Superior temporal gyrus (tissue), 1 donor: ENCODE measurements around the gene ADAMTS12.
"Not testable (repeated sequence)": the region's sequence is repeated elsewhere in the genome, so short reads cannot be mapped to it uniquely, and the experiment has no call there.

Experiments
- DNase-seq: peaks from one replicate; pipeline ENCODE4 v3.0.0-alpha.2; 2016; ENCODE audit errors: extremely low spot score

Gene ADAMTS12

DNA sequence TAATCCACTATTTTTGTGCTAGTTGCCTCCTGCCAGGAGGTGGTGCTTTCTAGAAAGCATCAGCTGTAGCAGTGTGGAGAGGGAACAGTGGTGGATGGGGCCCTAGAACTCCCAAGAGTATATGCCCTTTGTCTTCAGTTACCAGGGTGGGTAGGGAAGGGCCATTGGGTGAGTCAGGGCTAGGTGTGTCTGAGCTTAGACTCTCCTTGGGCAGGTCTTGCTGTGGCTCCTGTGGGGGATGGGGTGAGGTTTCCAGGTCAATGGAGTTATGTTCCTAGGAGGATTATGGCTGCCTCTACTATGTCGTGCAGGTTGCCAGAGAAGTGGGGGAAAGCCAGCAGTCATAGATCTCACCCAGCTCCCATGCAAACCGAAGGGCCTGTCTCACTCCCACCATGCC, 11.3 kb upstream of the ADAMTS12 start:
- DNase-seq, result no peak

DNA sequence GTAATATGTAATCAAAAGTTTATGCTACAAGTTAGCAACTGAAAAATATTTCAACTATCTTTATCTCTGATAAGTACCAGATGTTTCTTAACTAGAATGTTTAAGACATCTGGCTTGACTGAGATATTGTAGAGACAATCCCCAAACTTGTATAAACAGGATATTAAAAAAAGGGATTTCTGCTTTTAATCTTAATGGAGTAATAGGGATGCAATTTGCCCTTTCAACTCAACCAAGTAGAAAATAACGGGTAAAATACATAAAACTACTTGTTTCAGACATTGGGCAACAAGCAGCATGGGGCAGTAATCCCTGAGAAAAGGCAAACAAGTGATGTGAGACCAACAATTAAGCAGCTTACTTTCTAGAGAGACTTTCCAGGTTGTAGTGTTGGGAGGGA, 9.4 kb upstream of the ADAMTS12 start:
- DNase-seq, result no peak

DNA sequence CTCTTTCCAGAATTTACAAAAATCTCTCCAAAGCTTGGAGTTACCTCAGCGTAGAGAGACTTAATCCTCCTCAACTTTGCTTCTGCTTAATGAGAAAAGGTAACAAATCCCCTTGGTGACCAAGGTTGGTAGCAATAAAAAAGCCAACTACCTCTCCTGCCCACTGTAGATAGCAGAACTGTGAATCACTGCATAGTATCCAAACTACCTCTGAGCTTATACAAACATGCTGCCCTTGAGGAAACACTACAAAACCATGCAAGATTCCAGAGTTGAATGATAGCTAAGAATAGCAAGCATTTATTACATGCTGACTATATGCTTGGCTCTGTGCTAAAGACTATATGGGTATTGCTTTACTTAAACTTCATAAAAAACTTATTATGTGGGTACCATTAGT, 2.8 kb upstream of the ADAMTS12 start:
- DNase-seq, result no peak

DNA sequence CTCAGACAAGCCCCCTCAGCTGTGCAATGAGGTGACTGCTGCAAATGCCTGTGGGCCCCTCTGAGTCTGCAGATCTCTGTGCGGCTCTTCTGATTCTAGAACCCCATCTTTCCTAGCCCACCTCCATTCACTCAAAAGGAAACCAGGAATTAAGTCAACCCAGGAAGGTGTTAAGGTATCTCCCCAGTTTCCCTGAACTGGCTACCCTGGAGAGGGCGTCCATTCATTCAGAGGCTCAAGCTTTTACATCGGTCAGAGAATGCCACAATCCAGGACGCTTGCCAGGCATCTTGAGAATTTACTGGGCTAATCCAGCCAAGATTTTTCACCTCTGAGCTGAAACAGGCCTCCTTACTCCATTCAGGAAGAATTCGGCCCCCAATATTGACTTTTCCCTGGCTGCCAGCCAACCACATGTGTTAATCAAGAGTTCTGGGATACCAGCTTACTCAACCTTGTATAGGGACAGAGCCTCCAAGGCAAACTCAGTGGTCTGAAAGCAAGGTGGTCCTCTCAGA, 889 bp upstream of the ADAMTS12 start:
- no peak for DNase-seq

DNA sequence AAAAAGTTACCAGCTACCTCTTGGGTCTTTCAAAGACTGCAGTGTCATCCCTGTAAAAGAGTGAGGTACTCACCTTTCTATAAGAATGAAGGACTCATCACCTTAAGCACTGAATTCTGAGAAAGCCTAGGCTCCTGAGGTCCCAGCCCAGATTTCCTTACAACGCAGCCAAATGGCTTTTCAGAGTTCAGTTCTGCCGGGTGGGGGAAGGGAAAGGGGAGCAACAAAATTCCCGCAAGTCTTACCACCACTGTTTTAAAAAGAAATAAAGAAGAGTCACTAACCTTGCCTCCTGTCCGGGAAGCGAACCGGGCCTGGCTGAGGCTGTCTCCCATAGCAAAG, 373 bp downstream of the ADAMTS12 start:
- no peak for DNase-seq

DNA sequence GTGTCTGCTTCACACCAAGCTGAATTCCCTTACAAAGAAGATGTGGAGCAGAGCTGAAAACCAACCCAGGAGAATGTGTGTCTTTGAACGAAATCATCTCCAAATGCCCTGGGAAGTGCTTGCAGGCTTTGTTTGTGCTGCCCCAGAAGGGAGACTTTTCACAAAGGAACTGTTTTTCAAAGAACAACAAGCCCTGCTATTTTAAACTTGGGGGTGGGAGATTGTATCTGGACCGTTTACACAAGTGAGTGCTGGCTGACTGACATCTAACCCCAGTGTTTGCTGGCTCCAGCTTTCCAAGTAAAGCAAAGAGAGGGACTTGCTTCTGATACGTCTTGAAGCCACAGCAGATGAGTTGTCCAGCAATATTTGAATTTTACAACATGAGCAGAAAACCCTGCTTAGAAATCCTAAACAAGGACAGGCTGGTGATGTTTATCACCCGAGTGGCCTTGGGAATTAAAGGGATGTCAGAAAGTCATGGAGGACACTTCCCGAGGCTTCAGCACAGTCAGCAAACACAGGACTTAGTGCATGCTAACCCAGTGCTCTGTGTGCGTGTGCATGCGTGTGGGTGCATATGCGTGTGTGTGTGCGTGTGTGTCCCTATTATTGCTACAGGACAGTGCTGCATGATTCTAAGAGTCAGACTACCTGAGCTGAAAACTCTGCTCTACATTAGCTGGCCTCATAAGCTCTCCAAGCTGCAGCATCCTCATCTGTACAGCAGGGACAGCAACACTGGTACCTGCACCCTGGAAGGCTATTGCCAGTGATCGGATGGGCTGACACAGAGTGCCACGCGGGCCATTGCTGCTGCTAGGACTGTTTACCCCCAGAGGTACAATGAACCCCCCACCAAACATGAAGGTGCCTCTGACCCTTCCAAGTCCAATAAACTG, 1.4 kb downstream of the ADAMTS12 start:
- no peak for DNase-seq

DNA sequence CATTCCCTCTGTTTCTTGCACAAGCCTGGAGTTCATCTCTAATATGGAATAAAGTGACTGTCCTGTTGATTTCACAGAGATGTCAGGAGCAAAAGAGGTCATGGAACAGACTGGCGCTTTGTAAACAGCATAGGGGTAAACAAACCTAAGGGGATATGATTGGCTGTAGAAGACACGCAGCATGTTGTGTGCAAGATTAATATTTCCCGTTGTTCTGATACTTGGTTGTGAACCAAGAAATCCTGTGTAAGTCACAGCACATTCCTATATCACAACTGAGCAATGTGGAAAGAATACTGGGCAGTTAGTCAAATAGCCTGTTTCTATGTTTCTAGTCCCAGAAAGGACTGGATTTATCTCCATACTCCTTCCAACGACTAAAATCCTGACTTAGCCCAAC, 3.2 kb downstream of the ADAMTS12 start:
- no peak for DNase-seq

DNA sequence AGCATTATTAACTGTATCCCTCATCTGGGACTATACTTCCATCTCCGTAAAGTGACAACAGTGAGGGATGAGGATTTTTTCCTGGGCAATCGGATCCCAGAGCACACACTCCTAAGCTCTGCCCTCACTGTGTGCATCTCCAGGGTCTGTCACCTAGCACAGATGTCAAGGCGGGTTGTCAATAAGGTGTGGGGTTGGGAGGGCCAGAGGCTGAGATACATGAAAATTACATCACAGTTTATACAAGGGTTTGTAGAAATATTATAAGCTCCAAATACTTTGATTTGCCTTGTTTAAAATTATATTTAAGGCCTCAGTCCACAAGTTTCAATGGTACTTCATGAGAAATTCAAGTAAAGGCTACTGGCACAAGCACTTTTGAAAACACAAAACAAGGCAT, 4.5 kb downstream of the ADAMTS12 start:
- no peak for DNase-seq

DNA sequence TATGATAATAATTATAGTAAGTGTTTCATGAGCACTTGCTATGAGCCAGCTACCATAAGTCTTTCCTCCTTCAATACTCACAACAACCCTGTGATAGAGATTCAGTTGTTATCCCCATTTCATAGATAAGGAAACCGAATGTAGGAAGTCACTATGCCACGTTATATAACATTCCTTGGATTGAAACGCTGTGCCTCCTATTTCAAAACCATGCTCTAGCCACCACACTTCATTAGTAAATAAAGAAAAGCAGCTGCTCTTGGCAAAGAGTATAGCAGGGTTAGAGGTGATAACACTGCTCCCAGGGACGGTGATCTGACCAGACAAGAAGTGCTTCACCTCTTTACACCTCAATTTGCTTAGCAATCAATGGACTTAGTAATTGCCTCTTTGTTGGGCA, 5.5 kb downstream of the ADAMTS12 start:
- no peak for DNase-seq

DNA sequence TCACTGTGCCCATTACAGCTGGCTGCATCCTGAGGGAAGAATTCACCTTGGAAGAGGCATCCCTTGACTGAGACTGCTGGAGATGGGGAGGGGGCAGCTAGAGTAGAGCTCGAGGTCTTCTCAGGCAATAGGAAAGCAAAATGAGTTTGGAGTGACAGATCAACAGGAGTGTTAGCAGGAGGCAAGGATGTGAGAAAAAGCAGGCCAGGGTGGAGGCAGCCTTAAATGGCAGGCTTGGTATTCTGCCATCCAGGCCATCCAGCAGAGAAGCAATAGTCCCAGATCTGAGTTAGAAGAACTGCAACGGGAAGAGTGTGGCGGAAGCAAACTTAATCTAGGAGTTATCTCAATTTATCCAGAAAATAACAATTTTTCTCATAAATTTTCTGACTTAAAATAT, 6.1 kb downstream of the ADAMTS12 start:
- no peak for DNase-seq

DNA sequence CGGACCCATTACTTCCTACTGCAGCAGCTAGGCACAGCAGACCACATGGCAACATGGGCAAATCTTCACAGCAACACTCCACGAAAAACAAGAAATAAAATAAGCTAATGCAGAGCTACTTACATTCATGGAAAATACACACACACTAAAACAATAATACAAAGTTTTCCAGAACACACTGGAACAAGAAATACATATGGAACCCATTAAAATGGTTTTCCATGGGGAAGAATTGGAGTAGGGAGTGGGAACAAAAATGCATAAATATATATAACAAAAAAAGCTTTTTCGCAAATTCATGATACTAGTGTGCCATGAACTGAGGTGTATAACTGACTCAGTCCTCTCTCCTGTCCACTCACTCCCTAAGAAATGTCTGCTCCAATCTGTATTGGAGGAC, 8.3 kb downstream of the ADAMTS12 start:
- no peak for DNase-seq

DNA sequence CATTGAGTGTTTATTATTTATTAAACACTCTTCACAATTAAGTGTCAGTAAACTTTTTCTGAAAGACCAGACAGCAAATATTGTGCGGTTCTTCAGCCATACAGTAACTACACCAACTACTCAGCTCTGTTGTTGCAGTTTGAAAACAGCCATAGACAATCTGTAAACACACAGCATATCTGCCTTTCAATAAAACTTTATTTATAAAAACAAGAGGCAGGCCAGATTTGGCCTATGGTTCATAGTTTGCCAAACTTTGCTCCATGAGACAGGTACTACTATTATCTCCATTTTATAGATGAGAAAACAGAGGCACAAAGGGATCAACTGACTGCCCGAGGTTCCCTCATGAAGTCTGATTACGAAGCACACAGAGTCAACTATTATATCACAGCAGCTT, 11.5 kb downstream of the ADAMTS12 start:
- no peak for DNase-seq

DNA sequence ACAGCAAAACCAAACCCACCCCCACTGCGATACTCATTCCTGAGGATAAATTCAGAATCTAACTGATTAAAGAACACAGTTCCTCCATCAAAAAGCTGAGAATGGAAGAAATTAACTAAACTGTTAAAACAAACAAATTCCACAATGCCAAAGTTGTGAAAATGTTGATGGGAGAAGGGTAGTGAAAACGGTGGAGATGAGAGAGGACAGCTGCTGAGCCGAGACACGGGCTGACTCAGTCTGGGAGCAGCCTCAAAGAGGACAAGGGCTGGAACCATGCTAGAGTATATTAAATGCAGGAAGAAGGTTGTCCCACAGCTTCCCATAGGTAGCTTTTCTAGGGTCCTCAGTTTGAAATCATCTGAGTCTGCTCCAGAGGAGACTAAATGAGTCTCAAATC, 14.3 kb downstream of the ADAMTS12 start:
- DNase-seq, result no peak

DNA sequence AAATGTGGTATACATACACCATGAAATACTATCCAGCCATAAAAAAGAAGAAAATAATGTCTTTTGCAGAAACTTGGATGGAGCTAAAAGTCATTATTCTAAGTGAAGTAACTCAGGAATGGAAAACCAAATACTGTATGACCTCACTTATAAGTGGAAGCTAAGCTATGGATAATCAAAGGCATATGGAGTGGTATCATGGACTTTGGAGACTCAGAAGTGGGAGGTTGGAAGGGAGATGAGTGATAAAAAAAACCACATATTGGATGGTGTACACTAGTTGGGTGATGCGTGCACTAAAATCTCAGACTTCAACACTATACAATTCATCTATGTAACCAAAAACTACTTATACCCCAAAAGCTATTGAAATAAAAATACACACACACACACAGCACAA, 24.5 kb downstream of the ADAMTS12 start:
- no peak for DNase-seq

DNA sequence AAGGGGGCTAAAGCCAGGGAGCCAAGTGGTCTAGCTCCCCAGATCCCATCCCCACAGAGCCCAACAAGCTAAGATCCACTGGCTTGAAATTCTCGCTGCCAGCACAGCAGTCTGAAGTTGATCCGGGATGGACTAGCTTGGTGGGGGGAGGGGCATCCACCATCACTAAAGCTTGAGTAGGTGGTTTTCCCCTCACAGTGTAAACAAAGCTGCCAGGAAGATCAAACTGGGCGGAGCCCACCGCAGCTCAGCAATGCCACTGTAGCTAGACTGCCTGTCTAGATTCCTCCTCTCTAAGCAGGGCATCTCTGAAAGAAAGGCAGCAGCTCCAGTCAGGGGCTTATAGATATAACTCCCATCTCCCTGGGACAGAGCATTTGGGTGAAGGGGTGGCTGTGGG, 32.6 kb downstream of the ADAMTS12 start:
- DNase-seq, result not testable (repeated sequence)

DNA sequence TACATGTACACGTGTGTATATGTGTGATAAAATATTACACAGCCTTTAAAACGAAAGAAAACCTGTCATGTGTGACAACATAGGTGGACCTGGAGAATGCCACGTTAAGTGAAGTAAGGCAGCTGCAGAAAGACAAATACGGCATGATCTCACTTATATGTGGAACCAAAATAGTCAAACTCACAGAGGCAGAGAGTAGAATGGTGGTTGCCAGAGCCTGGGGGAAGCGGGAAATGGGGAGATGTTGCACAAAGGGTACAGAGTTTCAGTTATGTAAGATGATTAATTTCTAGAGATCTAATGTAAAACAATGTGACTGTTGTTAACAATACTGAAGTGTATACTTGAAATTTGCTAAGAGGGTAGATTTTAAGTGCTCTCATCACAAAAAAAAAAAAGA, 34.8 kb downstream of the ADAMTS12 start:
- no peak for DNase-seq

DNA sequence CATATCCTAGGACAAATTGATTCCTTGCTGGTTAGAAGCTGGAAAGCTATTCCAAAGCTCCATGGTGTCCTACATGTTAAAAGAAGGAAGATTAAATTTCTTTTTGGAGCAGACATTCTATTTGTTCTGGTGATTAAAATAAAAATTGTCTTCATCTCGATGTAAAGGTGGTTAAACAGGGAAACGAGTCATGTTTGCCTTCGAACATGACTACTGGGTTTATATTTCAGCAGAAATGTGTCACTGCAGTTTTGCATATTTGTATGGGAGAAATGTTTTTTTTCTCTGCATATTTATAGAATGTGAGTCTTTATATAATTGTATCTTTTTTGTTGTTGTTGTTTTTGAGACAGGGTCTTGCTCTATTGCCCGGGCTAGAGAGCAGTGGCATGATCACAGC, 36.4 kb downstream of the ADAMTS12 start:
- DNase-seq, result no peak

DNA sequence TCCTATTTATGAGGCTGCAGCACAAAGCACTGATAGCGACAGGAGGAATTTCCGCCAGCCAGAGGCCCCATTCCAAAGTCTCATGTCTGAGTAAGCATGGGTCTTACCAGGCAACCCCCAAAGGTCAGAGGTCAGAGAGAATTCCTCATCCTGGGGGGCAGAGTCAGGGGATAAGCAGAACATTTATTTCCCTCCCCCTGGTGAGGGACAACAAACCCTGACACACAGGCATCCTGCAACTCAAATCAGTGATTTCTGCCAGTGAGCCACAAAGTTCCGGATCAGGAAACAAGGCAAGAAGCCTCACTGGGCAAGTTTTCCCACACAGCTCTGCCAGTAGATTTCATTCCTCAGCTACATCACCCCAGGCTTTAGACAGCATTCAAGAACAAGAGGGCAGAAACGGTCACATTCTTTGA, 37.0 kb downstream of the ADAMTS12 start:
- DNase-seq, result no peak

DNA sequence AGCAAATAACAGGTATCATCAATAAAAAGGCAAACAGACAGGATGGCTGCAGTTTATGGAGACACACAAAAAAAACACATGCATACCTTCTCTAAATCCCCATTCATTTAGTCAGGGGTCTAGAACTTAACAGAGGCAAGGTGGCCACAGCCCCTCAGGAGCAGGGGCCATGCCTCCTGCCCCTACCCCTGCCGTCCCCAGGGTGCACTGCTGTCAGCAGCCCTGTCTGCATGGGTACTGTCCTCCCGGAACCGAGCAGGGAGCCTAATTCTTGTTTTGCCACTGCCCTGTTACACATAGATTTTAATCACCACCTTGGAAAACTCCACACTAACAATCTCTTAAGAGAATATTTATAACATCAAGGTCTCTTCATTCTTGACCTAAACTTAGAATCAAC, 39.0 kb downstream of the ADAMTS12 start:
- no peak for DNase-seq

DNA sequence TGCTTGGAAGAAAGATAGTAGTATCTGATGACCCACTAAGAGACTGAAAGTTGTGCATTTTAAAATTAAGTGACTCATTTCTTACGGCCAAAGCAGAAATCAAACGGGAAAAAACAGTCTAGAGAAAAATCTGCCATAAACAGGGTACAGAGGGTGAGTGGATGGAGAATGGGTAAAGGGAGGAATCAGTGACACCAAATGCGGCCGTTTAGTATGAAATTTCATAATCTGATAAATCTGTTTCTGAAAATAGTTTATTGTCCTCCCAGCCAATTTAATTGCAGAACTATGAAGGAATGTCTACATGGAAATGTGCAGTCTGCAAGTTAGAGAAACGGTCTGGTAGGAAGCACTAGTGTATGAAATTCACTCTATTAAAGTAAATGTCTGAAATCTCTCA, 39.5 kb downstream of the ADAMTS12 start:
- no peak for DNase-seq

DNA sequence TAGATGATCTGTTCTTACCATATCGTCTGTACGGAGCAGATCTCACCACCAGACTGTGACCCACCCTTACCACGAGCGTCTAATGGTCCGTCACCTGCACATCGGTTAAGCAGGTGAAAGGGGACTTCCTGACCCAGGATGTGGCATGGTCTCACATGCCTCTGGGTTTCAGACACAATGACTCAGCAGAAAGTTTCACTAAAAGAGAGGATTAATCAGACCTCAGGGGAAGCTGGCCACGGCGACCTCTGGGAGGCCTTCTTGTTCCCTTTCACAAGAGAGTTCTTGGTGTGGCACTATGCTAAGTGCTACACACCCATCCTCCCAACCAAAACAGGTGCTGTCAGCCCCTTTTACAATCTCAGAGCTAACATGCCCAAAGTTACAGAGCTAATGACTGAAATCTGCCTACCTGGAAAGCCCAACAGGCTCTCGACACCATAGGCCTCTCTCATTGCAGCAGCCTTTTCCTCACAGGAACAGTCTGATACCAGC, 41.6 kb downstream of the ADAMTS12 start:
- DNase-seq, result no peak

DNA sequence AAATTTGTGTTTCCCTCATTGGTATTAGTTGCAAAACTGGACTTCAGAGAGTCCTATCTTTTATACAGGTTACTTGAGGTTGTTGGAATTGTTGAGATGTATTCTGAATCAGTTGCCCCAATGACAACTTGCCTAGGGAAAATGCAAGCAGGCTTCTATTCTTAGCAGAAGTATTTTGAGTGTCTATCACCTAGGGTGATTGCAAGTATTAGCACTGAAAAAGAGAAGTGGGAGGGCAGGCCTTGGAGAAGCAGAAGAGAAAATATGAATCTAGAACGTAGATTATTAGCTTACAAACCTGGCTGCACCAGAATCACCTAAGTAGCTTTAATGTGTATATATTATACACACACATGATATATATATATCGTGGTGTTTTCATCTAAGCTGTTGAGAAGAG, 43.2 kb downstream of the ADAMTS12 start:
- DNase-seq, result no peak

DNA sequence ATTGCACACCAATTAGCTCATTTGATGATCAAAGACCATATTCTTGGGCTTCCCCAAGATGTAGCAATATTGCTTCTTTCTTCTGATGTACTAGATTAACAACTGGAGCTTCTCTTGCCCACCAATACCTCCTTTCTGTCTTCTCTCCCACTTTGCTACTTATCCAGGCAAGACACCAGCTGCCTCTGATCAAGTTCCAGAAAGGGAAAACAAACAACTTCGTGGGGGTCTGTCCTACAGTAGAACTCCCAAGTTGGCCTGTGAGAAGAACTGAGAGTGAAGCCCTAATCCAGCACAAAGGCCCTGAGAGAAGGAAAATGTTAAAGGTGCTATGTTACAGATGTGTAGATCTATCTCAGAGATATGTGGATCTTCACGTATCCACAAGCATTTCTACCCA, 44.9 kb downstream of the ADAMTS12 start:
- DNase-seq, result no peak

DNA sequence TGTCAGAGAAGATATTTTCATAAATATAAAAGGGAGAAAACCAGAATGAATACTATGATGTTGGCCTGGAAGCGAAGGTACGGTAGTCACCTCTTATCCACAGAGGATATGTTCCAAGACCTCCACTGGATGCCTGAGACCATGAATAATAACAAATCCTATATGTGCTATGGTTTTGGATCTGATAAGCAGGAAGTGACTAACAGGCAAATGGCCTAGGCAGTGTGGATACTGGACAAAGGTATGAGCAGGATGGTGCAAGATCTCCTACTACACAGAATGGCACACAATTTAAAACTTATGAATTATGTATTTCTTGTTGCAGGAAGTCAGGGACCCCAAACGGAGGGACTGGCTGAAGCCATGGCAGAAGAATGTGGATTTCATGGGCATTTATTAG, 48.2 kb downstream of the ADAMTS12 start:
- DNase-seq, result no peak
